Colonic mucosa (tissue), 4 donors: Measurements from ENCODE around the gene PLXNB2. TPM values are rescaled to one million over a fixed set of nuclear protein-coding genes. Genes with fewer than 3 reads are reported as not detected.

Source experiments
- DNase-seq: peaks from one replicate; pipeline ENCODE4 v3.0.0-alpha.2; 2020
- H3K27ac ChIP-seq: fragments of 200-600 bp; one replicate; pipeline ENCODE4 v1.8.0; 2021
- H3K27me3 ChIP-seq: fragments of 200-600 bp; one replicate; pipeline ENCODE4 v1.8.0; 2021
- H3K36me3 ChIP-seq: fragments of 200-600 bp; one replicate; pipeline ENCODE4 v1.8.0; 2021
- H3K4me1 ChIP-seq: fragments of 200-600 bp; one replicate; pipeline ENCODE4 v1.8.0; 2021; ENCODE audit warnings: mild to moderate bottlenecking
- H3K4me3 ChIP-seq: fragments of 200-600 bp; one replicate; pipeline ENCODE4 v1.8.0; 2021
- H3K9ac ChIP-seq, 2 donors: one replicate each; pipeline ENCODE4 v1.7.0; 2013; ENCODE audit warnings: control low read depth in 2 of 2, low read depth in 2 of 2, low read length in 2 of 2
- H3K9me3 ChIP-seq: fragments of 200-600 bp; one replicate; pipeline ENCODE4 v1.8.0; 2021
- intact Hi-C: fragments of 100-400 bp; cut with DNase I; formaldehyde crosslinking; loops from one replicate; pipeline ENCODE4 v1.14.1; 2022
- total RNA-seq, 2 donors: library from RNA; stranded (reverse); fragmentation: NEBNext Ultra II Directional in 1 of 2; extraction: Animal tissue kit (Norgen Biotek cat#: 25700) in 1 of 2; gene quantifications; one replicate each; pipeline ENCODE4 v1.2.1, GENCODE V29; 2021
- TF ChIP-seq, protein P1 (sequence below): fragments of 200-600 bp; IDR thresholded peaks from one replicate; pipeline ENCODE4 v1.8.0; 2022; ENCODE audit warnings: antibody characterized with exemption, mild to moderate bottlenecking
- donor health status: healthy.
- donor health status: DM: no; HTN: no; CAD: no.
- donor health status: DM: no; HTN: no; CAD: no.

PLXNB2 gene
- total RNA-seq, 2 donors from 2014 or later = 270 to 339 TPM

- Histone ChIP-seq H3K27ac (no peak overlapping the region), H3K27me3 (peaks cover 16% of the 10 kb centered on the region), H3K4me1 (no peaks in the 10 kb centered on the region), H3K36me3 (no peaks in the 10 kb centered on the region), H3K9me3 (no peaks in the 10 kb centered on the region), H3K9ac (no peak overlapping the region), H3K4me3 (no peak overlapping the region)
- intact Hi-C loops = loop anchor here (10.0 kb wide), 1 partner anchor 247 kb away; the partner anchor contains the start of genes LMF2 and NCAPH2
- TF ChIP-seq, protein P1, sequence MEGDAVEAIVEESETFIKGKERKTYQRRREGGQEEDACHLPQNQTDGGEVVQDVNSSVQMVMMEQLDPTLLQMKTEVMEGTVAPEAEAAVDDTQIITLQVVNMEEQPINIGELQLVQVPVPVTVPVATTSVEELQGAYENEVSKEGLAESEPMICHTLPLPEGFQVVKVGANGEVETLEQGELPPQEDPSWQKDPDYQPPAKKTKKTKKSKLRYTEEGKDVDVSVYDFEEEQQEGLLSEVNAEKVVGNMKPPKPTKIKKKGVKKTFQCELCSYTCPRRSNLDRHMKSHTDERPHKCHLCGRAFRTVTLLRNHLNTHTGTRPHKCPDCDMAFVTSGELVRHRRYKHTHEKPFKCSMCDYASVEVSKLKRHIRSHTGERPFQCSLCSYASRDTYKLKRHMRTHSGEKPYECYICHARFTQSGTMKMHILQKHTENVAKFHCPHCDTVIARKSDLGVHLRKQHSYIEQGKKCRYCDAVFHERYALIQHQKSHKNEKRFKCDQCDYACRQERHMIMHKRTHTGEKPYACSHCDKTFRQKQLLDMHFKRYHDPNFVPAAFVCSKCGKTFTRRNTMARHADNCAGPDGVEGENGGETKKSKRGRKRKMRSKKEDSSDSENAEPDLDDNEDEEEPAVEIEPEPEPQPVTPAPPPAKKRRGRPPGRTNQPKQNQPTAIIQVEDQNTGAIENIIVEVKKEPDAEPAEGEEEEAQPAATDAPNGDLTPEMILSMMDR = no peak
- no peak for DNase-seq
Observed at GRCh38 chr22:50257451-50258360, 49.7 kb downstream of the PLXNB2 start.

- intact Hi-C loops = loop anchor here (10.0 kb wide), 1 partner anchor 248 kb away; the partner anchor contains the start of genes LMF2 and NCAPH2
- Histone ChIP-seq H3K27me3 (peaks cover 12% of the 10 kb centered on the region), H3K9ac (no peak overlapping the region), H3K4me3 (no peak overlapping the region), H3K36me3 (no peaks in the 10 kb centered on the region), H3K27ac (no peak overlapping the region), H3K4me1 (no peaks in the 10 kb centered on the region), H3K9me3 (no peaks in the 10 kb centered on the region)
- DNase-seq = no peak
- TF ChIP-seq, protein P1 = no peak
Observed at GRCh38 chr22:50257041-50257440, 50.4 kb downstream of the PLXNB2 start.

DNA sequence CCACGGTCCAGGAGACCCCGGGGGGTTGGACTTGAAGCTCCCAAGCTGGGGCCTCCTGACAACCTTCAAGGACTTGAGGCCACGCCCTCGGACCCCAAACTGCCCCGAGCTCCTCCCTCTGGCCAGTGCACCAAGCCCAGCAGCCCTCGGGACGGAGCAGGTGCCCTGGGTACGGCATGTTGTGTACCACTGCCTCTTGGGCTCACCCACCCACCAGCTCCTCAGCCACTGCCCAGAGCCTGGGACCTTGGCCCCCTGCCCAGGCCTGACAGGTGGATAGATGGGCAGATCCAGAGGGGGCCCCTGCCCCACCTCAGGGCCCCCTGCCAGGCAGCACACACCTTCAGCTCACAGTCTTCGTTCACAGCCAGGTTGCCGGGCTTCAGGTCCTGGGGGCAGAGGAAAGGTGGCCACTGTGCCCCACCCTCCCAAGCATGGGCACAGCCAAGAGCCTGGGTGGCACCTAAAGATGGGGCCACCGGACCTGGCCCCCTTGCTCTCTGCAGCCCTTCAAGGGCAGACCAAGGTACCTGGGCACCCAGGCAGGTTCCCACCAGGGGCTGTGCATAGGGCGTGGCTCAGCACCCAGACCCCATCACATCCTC is 51.1 kb downstream of the PLXNB2 start:
- peaks cover 12% of the 10 kb centered on the region for H3K27me3 ChIP-seq
- H3K36me3 ChIP-seq = no peaks in the 10 kb centered on the region
- no peaks in the 10 kb centered on the region for H3K9me3 ChIP-seq
- intact Hi-C loops = loop anchor here (10.0 kb wide), 1 partner anchor 248 kb away; the partner anchor contains the start of genes LMF2 and NCAPH2
- no peak overlapping the region for H3K9ac ChIP-seq
- no peak overlapping the region for H3K27ac ChIP-seq
- TF ChIP-seq, protein P1 = no peak
- H3K4me1 ChIP-seq = no peaks in the 10 kb centered on the region
- no peak overlapping the region for H3K4me3 ChIP-seq
- no peak for DNase-seq

GRCh38 chr22:50255607-50256006 is 51.8 kb downstream of the PLXNB2 start:
- Histone ChIP-seq H3K27me3 (peaks cover 8% of the 10 kb centered on the region), H3K36me3 (no peaks in the 10 kb centered on the region), H3K9me3 (no peaks in the 10 kb centered on the region), H3K4me1 (peaks cover 1% of the 10 kb centered on the region), H3K27ac (no peak overlapping the region), H3K9ac (no peak overlapping the region), H3K4me3 (no peak overlapping the region)
- intact Hi-C loops = loop anchor here (10.0 kb wide), 1 partner anchor 249 kb away; the partner anchor contains the start of genes LMF2 and NCAPH2
- DNase-seq = no peak
- TF ChIP-seq, protein P1 = no peak

- Histone ChIP-seq H3K27me3 (peaks cover 3% of the 10 kb centered on the region), H3K4me1 (peaks cover 6% of the 10 kb centered on the region), H3K4me3 (no peak overlapping the region), H3K27ac (no peak overlapping the region), H3K9me3 (no peaks in the 10 kb centered on the region), H3K9ac (no peak overlapping the region), H3K36me3 (no peaks in the 10 kb centered on the region)
- DNase-seq = no peak
- intact Hi-C loops = loop anchor here (10.0 kb wide), 1 partner anchor 250 kb away; the partner anchor contains the start of genes LMF2 and NCAPH2
- TF ChIP-seq, protein P1 = no peak
Observed at GRCh38 chr22:50255099-50255498, 52.3 kb downstream of the PLXNB2 start.
